Measurements from ENCODE around the gene ATP4A.

ATP4A gene

GRCh38 chr19:35556846-35557538 is 6.5 kb downstream of the ATP4A start:
- H3K36me3 ChIP-seq (ENCODE audit: insufficient read depth, low read length), result no peaks in the 10 kb centered on the region
- no peaks in the 10 kb centered on the region for H3K9me3 ChIP-seq (ENCODE audit: low read length)
- H3K4me1 ChIP-seq (ENCODE audit: insufficient read depth, low read length), result no peaks in the 10 kb centered on the region
- no peak overlapping the region for H3K4me3 ChIP-seq (ENCODE audit: low read depth in 1 of 2, low read length in 2 of 2)
- H3K27me3 ChIP-seq (ENCODE audit: control insufficient read depth in 1 of 2, insufficient read depth in 2 of 2, low read length in 2 of 2), result peaks cover 10 to 50% of the 10 kb centered on the region in 2 donors
- no peak overlapping the region for H3K27ac ChIP-seq (ENCODE audit: low read depth, low read length)
- H3K9ac ChIP-seq (ENCODE audit: low read length), result no peak overlapping the region

- Histone ChIP-seq H3K36me3 (ENCODE audit: insufficient read depth, low read length) (no peaks in the 10 kb centered on the region), H3K4me1 (ENCODE audit: insufficient read depth, low read length) (no peaks in the 10 kb centered on the region), H3K9ac (ENCODE audit: low read length) (no peak overlapping the region), H3K9me3 (ENCODE audit: low read length) (no peaks in the 10 kb centered on the region), H3K27ac (ENCODE audit: low read depth, low read length) (no peak overlapping the region), H3K4me3 (ENCODE audit: low read depth in 1 of 2, low read length in 2 of 2) (no peak overlapping the region), H3K27me3 (ENCODE audit: control insufficient read depth in 1 of 2, insufficient read depth in 2 of 2, low read length in 2 of 2) (peaks cover 10 to 47% of the 10 kb centered on the region in 2 donors)
Measured at GRCh38 chr19:35556025-35556590, 7.3 kb downstream of the ATP4A start.

GRCh38 chr19:35555301-35556005 is 8.0 kb downstream of the ATP4A start:
- H3K27me3 ChIP-seq (ENCODE audit: control insufficient read depth in 1 of 2, insufficient read depth in 2 of 2, low read length in 2 of 2), result peaks cover 10 to 40% of the 10 kb centered on the region in 2 donors
- no peak overlapping the region for H3K27ac ChIP-seq (ENCODE audit: low read depth, low read length)
- no peaks in the 10 kb centered on the region for H3K4me1 ChIP-seq (ENCODE audit: insufficient read depth, low read length)
- H3K9me3 ChIP-seq (ENCODE audit: low read length), result no peaks in the 10 kb centered on the region
- no peaks in the 10 kb centered on the region for H3K36me3 ChIP-seq (ENCODE audit: insufficient read depth, low read length)
- H3K9ac ChIP-seq (ENCODE audit: low read length), result no peak overlapping the region
- H3K4me3 ChIP-seq (ENCODE audit: low read depth in 1 of 2, low read length in 2 of 2), result no peak overlapping the region

GRCh38 chr19:35554076-35554475 is 9.4 kb downstream of the ATP4A start:
- Histone ChIP-seq H3K27me3 (ENCODE audit: control insufficient read depth in 1 of 2, insufficient read depth in 2 of 2, low read length in 2 of 2) (peaks cover 5 to 26% of the 10 kb centered on the region in 2 donors), H3K9me3 (ENCODE audit: low read length) (no peaks in the 10 kb centered on the region), H3K9ac (ENCODE audit: low read length) (no peak overlapping the region), H3K27ac (ENCODE audit: low read depth, low read length) (no peak overlapping the region), H3K4me1 (ENCODE audit: insufficient read depth, low read length) (no peaks in the 10 kb centered on the region), H3K4me3 (ENCODE audit: low read depth in 1 of 2, low read length in 2 of 2) (no peak overlapping the region), H3K36me3 (ENCODE audit: insufficient read depth, low read length) (no peaks in the 10 kb centered on the region)

- no peaks in the 10 kb centered on the region for H3K9me3 ChIP-seq (ENCODE audit: low read length)
- no peak overlapping the region for H3K4me3 ChIP-seq (ENCODE audit: low read depth in 1 of 2, low read length in 2 of 2)
- H3K4me1 ChIP-seq (ENCODE audit: insufficient read depth, low read length), result no peaks in the 10 kb centered on the region
- no peak overlapping the region for H3K27ac ChIP-seq (ENCODE audit: low read depth, low read length)
- H3K27me3 ChIP-seq (ENCODE audit: control insufficient read depth in 1 of 2, insufficient read depth in 2 of 2, low read length in 2 of 2), result peaks cover 0 to 21% of the 10 kb centered on the region in 2 donors
- no peaks in the 10 kb centered on the region for H3K36me3 ChIP-seq (ENCODE audit: insufficient read depth, low read length)
- no peak overlapping the region for H3K9ac ChIP-seq (ENCODE audit: low read length)
Measured at GRCh38 chr19:35553385-35554000, 10.0 kb downstream of the ATP4A start.

- Histone ChIP-seq H3K36me3 (ENCODE audit: insufficient read depth, low read length) (no peaks in the 10 kb centered on the region), H3K4me1 (ENCODE audit: insufficient read depth, low read length) (no peaks in the 10 kb centered on the region), H3K27ac (ENCODE audit: low read depth, low read length) (no peak overlapping the region), H3K9ac (ENCODE audit: low read length) (no peak overlapping the region), H3K4me3 (ENCODE audit: low read depth in 1 of 2, low read length in 2 of 2) (no peak overlapping the region), H3K9me3 (ENCODE audit: low read length) (no peaks in the 10 kb centered on the region), H3K27me3 (ENCODE audit: control insufficient read depth in 1 of 2, insufficient read depth in 2 of 2, low read length in 2 of 2) (peaks cover 0 to 13% of the 10 kb centered on the region in 2 donors)
Measured at GRCh38 chr19:35552534-35553384, 10.7 kb downstream of the ATP4A start.

GRCh38 chr19:35551091-35551810 is 12.2 kb downstream of the ATP4A start:
- H3K36me3 ChIP-seq (ENCODE audit: insufficient read depth, low read length), result no peaks in the 10 kb centered on the region
- no peaks in the 10 kb centered on the region for H3K9me3 ChIP-seq (ENCODE audit: low read length)
- H3K27me3 ChIP-seq (ENCODE audit: control insufficient read depth in 1 of 2, insufficient read depth in 2 of 2, low read length in 2 of 2), result peaks cover 0 to 5% of the 10 kb centered on the region in 2 donors
- H3K4me1 ChIP-seq (ENCODE audit: insufficient read depth, low read length), result peaks cover 10% of the 10 kb centered on the region
- H3K9ac ChIP-seq (ENCODE audit: low read length), result no peak overlapping the region
- no peak overlapping the region for H3K27ac ChIP-seq (ENCODE audit: low read depth, low read length)
- H3K4me3 ChIP-seq (ENCODE audit: low read depth in 1 of 2, low read length in 2 of 2), result no peak overlapping the region

- no peaks in the 10 kb centered on the region for H3K27me3 ChIP-seq (ENCODE audit: control insufficient read depth in 1 of 2, insufficient read depth in 2 of 2, low read length in 2 of 2)
- H3K9ac ChIP-seq (ENCODE audit: low read length), result no peak overlapping the region
- H3K4me3 ChIP-seq (ENCODE audit: low read depth in 1 of 2, low read length in 2 of 2), result no peak overlapping the region
- no peaks in the 10 kb centered on the region for H3K36me3 ChIP-seq (ENCODE audit: insufficient read depth, low read length)
- H3K9me3 ChIP-seq (ENCODE audit: low read length), result no peaks in the 10 kb centered on the region
- H3K27ac ChIP-seq (ENCODE audit: low read depth, low read length), result no peak overlapping the region
- peaks cover 14% of the 10 kb centered on the region for H3K4me1 ChIP-seq (ENCODE audit: insufficient read depth, low read length)
Measured at GRCh38 chr19:35549879-35550523, 13.5 kb downstream of the ATP4A start.

- H3K27me3 ChIP-seq (ENCODE audit: control insufficient read depth in 1 of 2, insufficient read depth in 2 of 2, low read length in 2 of 2), result no peaks in the 10 kb centered on the region
- H3K27ac ChIP-seq (ENCODE audit: low read depth, low read length), result no peak overlapping the region
- no peak overlapping the region for H3K9ac ChIP-seq (ENCODE audit: low read length)
- H3K36me3 ChIP-seq (ENCODE audit: insufficient read depth, low read length), result no peaks in the 10 kb centered on the region
- H3K4me1 ChIP-seq (ENCODE audit: insufficient read depth, low read length), result peaks cover 18% of the 10 kb centered on the region
- H3K9me3 ChIP-seq (ENCODE audit: low read length), result no peaks in the 10 kb centered on the region
- H3K4me3 ChIP-seq (ENCODE audit: low read depth in 1 of 2, low read length in 2 of 2), result no peak overlapping the region
Measured at GRCh38 chr19:35549174-35549788, 14.2 kb downstream of the ATP4A start.

GRCh38 chr19:35546532-35546931 is 16.9 kb downstream of the ATP4A start:
- Histone ChIP-seq H3K9ac (ENCODE audit: low read length) (peak overlapping the region; percentile 78), H3K4me1 (ENCODE audit: insufficient read depth, low read length) (peaks cover 22% of the 10 kb centered on the region), H3K4me3 (ENCODE audit: low read depth in 1 of 2, low read length in 2 of 2) (peak overlapping the region in 1 of 2 donors; percentile 87), H3K36me3 (ENCODE audit: insufficient read depth, low read length) (no peaks in the 10 kb centered on the region), H3K27ac (ENCODE audit: low read depth, low read length) (peak overlapping the region; percentile 94), H3K27me3 (ENCODE audit: control insufficient read depth in 1 of 2, insufficient read depth in 2 of 2, low read length in 2 of 2) (no peaks in the 10 kb centered on the region), H3K9me3 (ENCODE audit: low read length) (no peaks in the 10 kb centered on the region)
